Measurements from ENCODE around the gene BRS3.
"Not testable (repeated sequence)": the region's sequence is repeated elsewhere in the genome, so short reads cannot be mapped to it uniquely, and the experiment has no call there.

The BRS3 gene

GRCh38 chrX:136487647-136488046 lies at the start of gene BRS3:
BRS3 (plus strand) TSS chrX:136487947; CDS start chrX:136488115, 168 bp downstream.
- Histone ChIP-seq H4K20me1 (ENCODE audit: insufficient read depth) (no peaks in the 10 kb centered on the region), H3K9ac (no peak within 1 kb of the TSS), H3K4me2 (no peak within 1 kb of the TSS), H2AFZ (ENCODE audit: low read depth) (no peak within 1 kb of the TSS), H3K27me3 (ENCODE audit: insufficient read depth, low read depth) (no peaks in the 10 kb centered on the region), H3K36me3 (ENCODE audit: insufficient read depth) (no peaks in the 10 kb centered on the region), H3K79me2 (ENCODE audit: insufficient read depth, low read depth) (no peaks in the 10 kb centered on the region), H3K27ac (no peak within 1 kb of the TSS), H3K4me3 (IDR thresholded peaks at IDR 0.05; ENCODE audit: insufficient read depth, low read depth, low read length) (no peak within 1 kb of the TSS), H3K4me1 (ENCODE audit: low read depth, poor library complexity, severe bottlenecking) (no peaks in the 10 kb centered on the region)
- no peak for TF ChIP-seq CTCF (conservative IDR thresholded peaks at IDR 0.05; ENCODE audit: low read depth, low read length)

GRCh38 chrX:136438192-136438591 lies 49.6 kb upstream of the BRS3 start:
- no peak for TF ChIP-seq CTCF (conservative IDR thresholded peaks at IDR 0.05; ENCODE audit: low read depth, low read length)
- H3K9ac ChIP-seq = no peak overlapping the region
- H3K4me2 ChIP-seq = no peak overlapping the region
- H3K36me3 ChIP-seq (ENCODE audit: insufficient read depth) = no peaks in the 10 kb centered on the region
- H2AFZ ChIP-seq (ENCODE audit: low read depth) = no peak overlapping the region
- no peaks in the 10 kb centered on the region for H3K27me3 ChIP-seq (ENCODE audit: insufficient read depth, low read depth)
- H3K4me1 ChIP-seq (ENCODE audit: low read depth, poor library complexity, severe bottlenecking) = no peaks in the 10 kb centered on the region
- no peaks in the 10 kb centered on the region for H3K79me2 ChIP-seq (ENCODE audit: insufficient read depth, low read depth)
- no peaks in the 10 kb centered on the region for H4K20me1 ChIP-seq (ENCODE audit: insufficient read depth)
- no peak overlapping the region for H3K27ac ChIP-seq
- H3K4me3 ChIP-seq (IDR thresholded peaks at IDR 0.05; ENCODE audit: insufficient read depth, low read depth, low read length) = no peak overlapping the region

GRCh38 chrX:136445674-136446073 lies 42.1 kb upstream of the BRS3 start:
- not testable (repeated sequence) for H3K4me1 ChIP-seq (ENCODE audit: low read depth, poor library complexity, severe bottlenecking); H3K4me3 ChIP-seq (IDR thresholded peaks at IDR 0.05; ENCODE audit: insufficient read depth, low read depth, low read length); H2AFZ ChIP-seq (ENCODE audit: low read depth); H3K27me3 ChIP-seq (ENCODE audit: insufficient read depth, low read depth); H3K4me2 ChIP-seq; H3K79me2 ChIP-seq (ENCODE audit: insufficient read depth, low read depth); H4K20me1 ChIP-seq (ENCODE audit: insufficient read depth); H3K36me3 ChIP-seq (ENCODE audit: insufficient read depth); H3K27ac ChIP-seq; H3K9ac ChIP-seq

GRCh38 chrX:136446208-136446607 lies 41.5 kb upstream of the BRS3 start:
- H3K4me3 ChIP-seq (IDR thresholded peaks at IDR 0.05; ENCODE audit: insufficient read depth, low read depth, low read length) = no peak overlapping the region
- H4K20me1 ChIP-seq (ENCODE audit: insufficient read depth) = no peaks in the 10 kb centered on the region
- no peak for TF ChIP-seq CTCF (conservative IDR thresholded peaks at IDR 0.05; ENCODE audit: low read depth, low read length)
- H3K9ac ChIP-seq = no peak overlapping the region
- H3K4me2 ChIP-seq = no peak overlapping the region
- no peak overlapping the region for H2AFZ ChIP-seq (ENCODE audit: low read depth)
- no peaks in the 10 kb centered on the region for H3K4me1 ChIP-seq (ENCODE audit: low read depth, poor library complexity, severe bottlenecking)
- no peak overlapping the region for H3K27ac ChIP-seq
- H3K27me3 ChIP-seq (ENCODE audit: insufficient read depth, low read depth) = no peaks in the 10 kb centered on the region
- H3K79me2 ChIP-seq (ENCODE audit: insufficient read depth, low read depth) = no peaks in the 10 kb centered on the region
- no peaks in the 10 kb centered on the region for H3K36me3 ChIP-seq (ENCODE audit: insufficient read depth)

GRCh38 chrX:136447308-136447707 lies 40.4 kb upstream of the BRS3 start:
- Histone ChIP-seq H3K79me2 (ENCODE audit: insufficient read depth, low read depth) (no peaks in the 10 kb centered on the region), H3K4me3 (IDR thresholded peaks at IDR 0.05; ENCODE audit: insufficient read depth, low read depth, low read length) (no peak overlapping the region), H3K27ac (no peak overlapping the region), H3K4me1 (ENCODE audit: low read depth, poor library complexity, severe bottlenecking) (no peaks in the 10 kb centered on the region), H2AFZ (ENCODE audit: low read depth) (no peak overlapping the region), H3K4me2 (no peak overlapping the region), H3K36me3 (ENCODE audit: insufficient read depth) (no peaks in the 10 kb centered on the region), H4K20me1 (ENCODE audit: insufficient read depth) (no peaks in the 10 kb centered on the region), H3K27me3 (ENCODE audit: insufficient read depth, low read depth) (no peaks in the 10 kb centered on the region), H3K9ac (no peak overlapping the region)
- no peak for TF ChIP-seq CTCF (conservative IDR thresholded peaks at IDR 0.05; ENCODE audit: low read depth, low read length)
